GM18870 (cell line): ENCODE results near the gene CRACR2B.

Source experiments
- ATAC-seq: cut with Tn5 transposase; IDR thresholded peaks from one replicate; pipeline ENCODE4 v1.9.1; 2021; ENCODE audit warnings: moderate library complexity; ENCODE audit not compliant: unreplicated experiment

The CRACR2B gene

GRCh38 chr11:837189-837989, 9.7 kb downstream of the CRACR2B start:
- ATAC-seq, result no peak

GRCh38 chr11:837990-838307, 10.2 kb downstream of the CRACR2B start:
- no peak for ATAC-seq

- no peak for ATAC-seq
Observed at GRCh38 chr11:838441-839279, 10.9 kb downstream of the CRACR2B start.

GRCh38 chr11:839280-839623, 11.5 kb downstream of the CRACR2B start:
- no peak for ATAC-seq

- ATAC-seq, result no peak
Observed at GRCh38 chr11:839875-840617, 12.3 kb downstream of the CRACR2B start.

- ATAC-seq, result no peak
Observed at GRCh38 chr11:841981-842369, 14.3 kb downstream of the CRACR2B start.

GRCh38 chr11:842370-843002, 14.8 kb downstream of the CRACR2B start, which contains the start of the genes POLR2L and TSPAN4:
Gene POLR2L, minus strand, starts transcription at chr11:842529. Its CDS starts 21 bp downstream, at chr11:842508.
Gene TSPAN4, plus strand, starts transcription at chr11:842852. Its CDS starts 7,453 bp downstream, at chr11:850305.
- no peak for ATAC-seq

- no peak for ATAC-seq
Observed at GRCh38 chr11:843086-843734, 15.5 kb downstream of the CRACR2B start.

- ATAC-seq, result no peak
Observed at GRCh38 chr11:843818-844692, 16.3 kb downstream of the CRACR2B start.

GRCh38 chr11:844693-845644, 17.2 kb downstream of the CRACR2B start:
- ATAC-seq, result no peak

- no peak for ATAC-seq
Observed at GRCh38 chr11:845872-846495, 18.3 kb downstream of the CRACR2B start.

GRCh38 chr11:846496-847098, 18.9 kb downstream of the CRACR2B start:
- ATAC-seq, result no peak

GRCh38 chr11:847876-848275, 20.2 kb downstream of the CRACR2B start:
- ATAC-seq, result no peak

GRCh38 chr11:848380-848931, 20.7 kb downstream of the CRACR2B start:
- no peak for ATAC-seq

GRCh38 chr11:849104-849824, 21.5 kb downstream of the CRACR2B start:
- no peak for ATAC-seq

GRCh38 chr11:849951-850774, 22.4 kb downstream of the CRACR2B start:
- no peak for ATAC-seq
